Measurements from ENCODE around the gene FAM136A.
"Not testable (repeated sequence)": the region's sequence is repeated elsewhere in the genome, so short reads cannot be mapped to it uniquely, and the experiment has no call there.

FAM136A gene

DNA sequence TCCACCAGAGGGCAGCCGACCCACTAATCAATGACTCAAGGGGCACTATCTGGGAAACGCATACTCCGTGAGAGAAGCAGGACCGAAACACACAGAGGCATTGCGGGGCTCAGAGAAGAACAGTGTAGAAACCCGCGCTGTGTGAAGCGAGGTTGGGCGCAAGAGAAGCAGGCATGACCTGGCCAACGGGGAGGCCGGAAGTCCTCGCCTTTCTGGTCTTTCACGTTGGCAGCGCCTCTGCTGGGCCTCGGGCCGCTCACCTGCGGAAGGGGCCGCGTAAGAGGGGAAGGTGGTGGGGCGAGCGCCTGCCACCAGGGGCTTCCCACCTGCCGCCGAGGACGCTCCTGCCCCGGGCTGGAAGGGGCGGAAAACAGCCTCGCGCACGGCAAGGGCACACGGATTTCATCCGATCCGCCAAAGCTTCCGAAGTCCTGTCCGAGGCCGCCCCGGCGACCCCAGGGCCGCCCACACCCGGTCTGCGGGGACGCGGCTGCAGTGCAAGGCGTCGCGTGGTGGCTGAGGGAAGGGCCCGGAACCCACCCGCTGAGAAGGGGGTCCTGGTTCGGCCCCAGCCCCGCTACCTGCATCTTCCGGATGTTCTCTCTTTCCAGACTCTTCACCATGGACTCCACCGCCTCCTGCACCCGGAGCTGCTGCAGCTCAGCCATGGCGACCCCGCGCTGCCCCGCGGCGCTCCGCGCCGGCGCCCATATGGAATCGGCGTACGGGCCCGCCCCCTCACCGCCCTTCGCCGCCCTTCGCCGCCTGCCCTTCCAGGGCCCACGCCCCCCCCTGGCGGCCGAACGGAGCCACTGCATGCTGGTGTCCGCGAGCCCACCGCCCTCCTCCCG lies at the start of gene FAM136A:
FAM136A (minus strand) TSS at position 724 of the 851 bp plus-strand sequence; CDS start at position 668, 56 bp downstream.
- DNase-seq = peak; percentile 89

DNA sequence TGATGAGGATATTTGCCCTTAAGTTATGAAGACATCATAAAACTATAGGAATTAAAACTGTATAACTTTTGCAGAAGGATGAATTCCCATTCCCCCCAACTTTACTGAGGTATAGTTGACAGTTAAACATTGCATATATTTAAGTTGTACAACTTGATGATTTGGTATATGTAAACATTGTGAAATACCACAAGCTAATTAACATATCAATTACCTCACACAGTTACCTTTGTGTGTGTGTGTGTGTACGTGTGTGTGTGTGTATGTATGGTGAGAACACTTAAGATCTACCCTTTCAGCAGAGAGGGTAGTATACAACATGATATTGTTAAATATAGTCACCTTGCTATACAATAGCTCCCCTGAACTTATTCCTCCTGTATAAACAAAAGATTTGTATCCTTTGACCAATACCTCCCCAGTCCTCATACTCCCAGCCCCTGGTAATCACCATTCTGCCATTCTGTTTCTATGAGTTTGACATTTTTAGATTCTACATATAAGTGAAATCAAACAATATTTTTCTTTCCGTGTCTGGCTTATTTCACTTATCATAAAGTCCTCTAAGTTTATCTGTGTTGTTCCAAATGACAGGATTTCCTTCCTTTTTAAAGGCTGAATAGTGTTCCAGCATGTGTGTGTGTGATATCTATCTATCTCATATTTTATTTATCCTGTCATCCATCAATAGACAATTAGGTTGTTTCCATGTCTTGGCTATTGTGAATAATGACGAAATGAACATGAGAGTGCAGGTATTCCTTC lies 48.2 kb upstream of the FAM136A start:
- no peak for DNase-seq

DNA sequence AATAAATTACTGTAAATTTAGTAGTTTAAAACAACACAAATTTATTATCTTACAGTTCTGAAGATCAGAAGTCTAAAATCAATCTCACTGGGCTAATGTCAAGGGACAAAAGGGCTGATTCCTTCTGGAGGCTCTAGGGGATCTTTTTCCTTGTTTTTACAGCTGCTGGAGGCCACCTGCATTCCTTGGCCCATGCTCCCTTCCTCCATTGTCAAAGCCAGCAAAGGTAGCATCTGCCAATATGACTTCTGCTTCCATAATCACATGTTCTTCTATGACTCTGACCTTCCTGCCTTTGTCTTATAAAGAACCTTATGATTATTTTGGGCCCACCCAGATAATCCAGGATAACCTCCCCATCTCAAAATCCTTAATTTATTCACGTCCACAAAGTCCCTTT lies 46.0 kb upstream of the FAM136A start:
- no peak for DNase-seq

DNA sequence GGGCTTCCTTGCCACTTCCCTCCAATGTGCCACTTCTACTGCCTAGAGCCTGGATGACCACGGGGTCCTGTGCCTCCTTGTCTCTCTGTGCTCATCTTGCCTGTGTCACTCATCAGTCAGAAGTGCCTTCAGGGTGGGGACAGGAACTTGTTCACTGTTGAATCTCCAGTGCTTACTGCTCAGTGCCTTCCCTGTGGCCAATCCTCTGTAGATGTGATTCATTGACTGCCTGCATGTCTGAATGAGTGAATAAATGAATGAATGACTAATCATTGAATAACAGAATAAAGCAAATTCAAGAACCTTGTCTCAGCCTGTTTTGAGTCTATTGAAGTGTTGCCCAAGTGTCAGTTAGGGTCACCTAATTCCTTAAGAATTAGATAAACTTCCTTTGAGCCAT lies 42.3 kb upstream of the FAM136A start:
- DNase-seq = no peak

DNA sequence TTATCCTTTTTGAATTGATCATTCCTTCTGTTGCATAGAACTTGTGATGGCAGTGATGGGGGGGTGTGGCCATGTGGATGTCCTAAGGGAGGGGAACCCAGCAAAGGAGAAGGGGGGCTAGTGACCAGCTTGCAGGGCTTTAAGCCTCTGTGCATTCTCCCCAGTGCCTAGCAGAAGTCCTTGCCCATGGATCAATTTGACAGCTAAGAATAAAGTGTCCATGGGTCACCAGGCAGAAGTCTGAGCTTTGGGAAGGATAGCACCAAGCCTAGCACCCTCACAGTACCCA lies 39.6 kb upstream of the FAM136A start:
- DNase-seq = no peak

DNA sequence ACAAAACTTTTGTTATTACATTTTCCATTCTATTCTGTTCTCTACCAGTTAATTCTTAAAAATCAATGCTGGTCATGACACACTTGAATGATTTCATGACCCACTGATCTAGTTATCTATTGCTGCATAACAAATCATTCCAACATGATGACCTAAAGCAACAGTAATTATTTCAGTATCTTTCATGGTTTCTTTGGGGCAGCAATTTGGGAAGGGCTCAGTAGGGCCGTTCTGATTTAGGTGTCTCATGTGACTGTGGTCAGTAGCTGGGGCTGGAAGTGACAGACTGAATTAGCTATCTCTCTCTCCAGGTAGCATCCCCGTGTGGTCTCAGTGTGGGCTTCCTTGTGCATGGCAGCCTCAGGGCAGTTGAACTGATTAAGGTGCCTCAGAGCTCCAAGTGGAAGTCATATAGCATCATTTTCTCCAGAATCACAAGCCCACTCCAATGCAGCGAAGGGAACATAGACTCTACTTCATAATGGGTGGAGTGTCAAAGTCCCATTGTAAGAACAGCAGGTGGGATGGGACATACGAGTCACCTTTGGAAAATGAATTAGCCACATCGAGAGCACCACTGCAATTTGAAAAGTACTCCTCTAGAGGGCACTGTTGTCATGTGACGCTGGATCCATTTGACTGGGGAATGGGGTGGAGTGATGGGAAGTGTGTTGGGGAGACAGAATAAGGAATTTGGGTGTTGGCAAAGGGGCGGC lies 39.1 kb upstream of the FAM136A start:
- no peak for DNase-seq

DNA sequence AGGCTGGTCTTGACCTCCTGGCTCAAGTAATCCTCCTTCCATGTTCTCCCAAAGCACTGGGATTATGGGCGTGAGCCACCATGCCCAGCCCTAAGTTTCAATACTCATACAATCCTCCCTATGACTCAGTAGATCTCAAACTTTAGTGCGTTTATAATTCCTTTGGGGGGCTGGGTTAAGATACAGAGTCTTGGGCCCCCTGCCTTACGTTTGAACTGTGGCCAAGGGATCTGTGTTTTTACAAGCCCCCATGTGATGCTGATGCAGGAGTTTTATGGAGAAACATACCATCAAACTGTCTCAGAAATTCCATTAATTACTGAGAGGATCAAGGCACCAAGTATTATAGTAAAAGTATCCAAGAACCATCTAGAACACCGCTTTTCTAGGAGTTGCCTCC lies 38.2 kb upstream of the FAM136A start:
- no peak for DNase-seq

DNA sequence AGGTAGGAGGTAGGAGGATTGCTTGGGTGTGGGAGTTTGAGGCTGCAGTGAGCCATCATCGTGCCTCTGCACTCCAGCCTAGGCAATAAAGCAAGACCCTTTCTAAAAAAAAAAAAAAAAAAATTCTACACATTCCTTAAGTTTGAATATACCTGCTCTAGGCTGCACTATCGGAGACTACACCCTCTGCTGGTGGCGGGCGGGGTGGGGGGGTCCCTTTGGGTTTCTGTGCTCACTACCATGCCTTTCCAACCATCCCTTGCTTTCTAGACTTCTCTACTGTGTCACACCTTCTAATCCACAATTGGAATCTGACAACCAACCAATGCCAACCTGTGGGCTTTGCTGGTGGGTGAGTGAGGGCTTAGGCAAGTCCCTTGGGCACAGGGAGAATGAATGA lies 34.7 kb upstream of the FAM136A start:
- DNase-seq = no peak

DNA sequence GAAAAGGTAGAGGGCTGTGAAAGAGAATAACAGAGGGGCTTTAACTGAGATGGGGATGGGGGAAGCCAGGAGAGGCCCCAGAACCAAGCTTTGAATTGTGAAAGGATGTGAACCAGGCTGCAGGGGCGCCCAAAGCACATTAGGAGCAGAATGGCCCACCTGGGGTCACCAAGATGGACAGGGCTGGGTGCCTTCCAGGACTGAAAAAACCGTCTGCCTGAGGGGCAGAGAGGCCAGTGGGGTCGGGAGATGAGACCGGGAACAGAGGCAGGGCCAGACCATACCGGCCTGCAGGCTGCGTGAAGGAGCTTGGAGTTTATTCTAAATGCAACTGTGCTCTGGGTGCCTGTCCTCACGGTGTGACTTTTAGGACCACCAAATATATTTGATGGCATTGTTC lies 29.1 kb upstream of the FAM136A start:
- no peak for DNase-seq

DNA sequence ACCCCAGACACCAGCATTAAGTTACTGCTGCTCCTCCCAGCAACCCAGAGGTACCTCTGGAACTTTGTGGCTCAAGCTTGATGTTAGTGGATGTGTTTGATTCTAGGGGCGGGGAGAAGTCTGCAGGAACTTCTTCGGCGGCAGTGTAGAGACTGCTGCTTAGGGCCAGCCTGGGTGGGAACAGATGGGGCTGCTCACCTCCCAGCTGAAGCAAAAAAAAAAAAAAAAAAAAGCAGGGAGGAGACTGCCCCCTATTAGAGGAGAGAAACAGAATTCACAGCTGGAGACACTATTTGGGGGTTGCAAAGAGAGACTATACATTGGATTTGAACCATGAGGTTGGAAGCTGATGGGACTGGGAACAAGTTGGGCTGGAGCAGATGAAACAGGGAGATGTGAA lies 28.6 kb upstream of the FAM136A start:
- no peak for DNase-seq

DNA sequence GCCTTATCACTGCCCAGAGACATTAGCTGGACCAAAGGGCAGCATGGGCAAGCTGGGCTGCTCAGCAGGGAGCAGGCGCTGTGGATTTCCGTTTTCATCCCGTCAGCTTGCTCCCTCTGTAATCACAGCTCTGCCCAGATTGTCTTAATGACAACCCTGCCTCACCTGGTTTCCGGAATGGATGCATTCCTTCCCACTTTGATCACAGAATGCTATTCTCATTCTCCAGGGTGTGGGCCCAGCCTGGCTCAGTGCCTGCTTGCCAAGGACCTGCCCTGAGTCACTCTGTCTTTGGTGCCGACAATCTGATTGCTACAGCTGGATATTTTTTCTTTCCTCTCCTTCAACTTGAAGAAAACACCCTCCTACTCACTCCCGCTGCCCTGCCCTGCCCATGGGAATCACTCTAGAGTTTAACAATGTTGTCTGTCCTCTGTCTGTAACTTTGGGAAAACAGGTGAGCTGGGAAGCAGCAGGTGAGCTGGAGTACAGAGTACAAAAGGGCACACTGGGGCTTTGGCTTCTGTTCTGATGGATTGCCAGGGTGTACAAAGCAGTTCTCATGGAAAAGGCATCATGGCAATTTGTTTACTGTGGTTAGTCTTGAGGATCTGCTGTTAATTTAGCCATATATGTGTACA lies 27.2 kb upstream of the FAM136A start:
- DNase-seq = no peak

DNA sequence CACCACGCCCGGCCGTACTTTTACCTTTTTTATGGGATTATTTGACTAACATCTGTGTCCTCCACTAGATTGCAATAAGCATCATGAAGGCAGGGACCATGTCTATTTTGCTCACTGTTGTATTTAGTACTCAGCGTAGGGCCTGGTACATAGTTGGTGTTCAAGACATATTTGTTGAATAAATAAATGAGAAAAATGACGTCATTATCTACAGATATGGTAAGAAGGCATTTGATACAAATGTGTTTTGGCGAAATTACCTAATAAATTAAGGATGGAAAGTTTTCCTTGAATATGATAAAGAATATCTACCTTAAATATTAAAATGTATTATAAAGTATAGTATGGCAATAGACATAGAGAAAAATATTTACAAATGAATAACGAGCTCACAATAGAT lies 24.0 kb upstream of the FAM136A start:
- no peak for DNase-seq

DNA sequence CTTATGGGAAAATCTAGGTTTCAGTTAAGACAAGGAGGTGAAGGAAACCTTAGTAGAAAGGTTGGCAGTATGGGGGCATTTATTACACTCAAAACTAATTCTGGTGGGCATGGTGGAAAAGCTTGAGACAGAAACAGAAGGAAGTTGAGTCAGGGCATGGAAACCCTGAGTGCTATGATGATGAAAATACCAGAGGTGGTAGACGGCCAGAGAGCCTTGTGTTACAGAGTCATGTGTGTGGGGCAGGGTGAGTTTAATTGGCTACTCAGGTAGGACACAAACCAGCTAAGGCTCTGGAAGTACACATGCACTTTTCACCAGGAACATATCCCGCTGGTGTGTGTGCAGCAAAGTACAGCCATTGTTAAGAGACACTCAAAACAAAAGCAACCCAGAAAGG lies 20.7 kb upstream of the FAM136A start:
- no peak for DNase-seq

DNA sequence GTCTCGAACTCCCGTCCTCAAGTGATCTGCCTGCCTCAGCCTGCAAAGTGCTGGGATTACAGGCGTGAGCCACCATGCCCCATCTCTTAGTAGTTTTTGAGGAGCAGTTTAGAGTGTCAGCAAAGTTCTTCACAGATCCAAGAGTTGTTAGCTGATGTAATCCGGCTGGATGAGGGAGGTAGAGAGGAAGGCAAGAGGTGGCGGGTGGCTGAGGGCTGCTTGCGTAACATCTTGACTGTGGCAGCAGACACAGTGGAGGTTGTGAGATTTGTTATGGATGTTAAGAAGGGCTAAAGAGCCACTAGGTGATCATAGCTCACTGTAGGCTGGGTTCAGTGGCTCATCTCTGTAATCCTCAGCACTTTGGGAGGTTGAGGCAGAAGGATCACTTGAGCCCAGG lies 19.5 kb upstream of the FAM136A start:
- DNase-seq = no peak

DNA sequence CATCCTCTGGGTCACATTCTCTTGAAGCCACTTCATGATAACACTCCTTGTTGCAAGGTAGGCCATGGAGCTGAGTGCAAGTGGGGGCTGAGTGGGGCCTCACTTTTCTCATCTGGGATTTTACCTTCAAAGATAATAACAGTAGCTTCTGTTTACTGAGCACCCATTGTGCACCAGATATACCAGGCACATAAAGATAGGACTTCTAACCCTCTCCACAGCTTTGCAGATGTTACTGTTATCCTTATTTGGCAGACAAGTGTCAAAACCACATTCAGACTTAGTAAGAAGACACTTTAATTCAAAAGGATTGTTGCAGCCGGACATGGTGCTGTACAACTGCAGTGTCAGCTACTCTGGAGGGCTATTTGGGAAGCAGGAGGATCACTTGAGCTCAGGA lies 12.8 kb upstream of the FAM136A start:
- DNase-seq = no peak

DNA sequence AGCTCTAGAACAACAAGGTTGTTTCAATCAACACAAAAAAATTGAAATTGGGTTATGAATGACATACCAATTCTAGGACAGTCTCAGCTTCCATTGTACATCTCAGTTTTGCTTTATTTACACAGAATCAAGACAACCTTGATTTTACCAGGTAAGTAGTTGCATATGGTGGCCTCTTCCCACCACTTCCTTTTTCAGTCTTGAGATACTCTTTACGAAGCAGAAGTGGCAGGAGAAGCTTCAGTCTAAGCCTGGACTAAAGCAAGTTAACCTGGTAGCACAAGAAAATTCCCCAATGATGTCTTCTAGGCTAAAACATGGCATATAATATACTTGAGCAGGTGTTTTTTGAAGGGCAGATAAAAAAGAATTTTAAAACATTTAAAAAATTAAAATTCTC lies 10.7 kb upstream of the FAM136A start:
- DNase-seq = no peak

DNA sequence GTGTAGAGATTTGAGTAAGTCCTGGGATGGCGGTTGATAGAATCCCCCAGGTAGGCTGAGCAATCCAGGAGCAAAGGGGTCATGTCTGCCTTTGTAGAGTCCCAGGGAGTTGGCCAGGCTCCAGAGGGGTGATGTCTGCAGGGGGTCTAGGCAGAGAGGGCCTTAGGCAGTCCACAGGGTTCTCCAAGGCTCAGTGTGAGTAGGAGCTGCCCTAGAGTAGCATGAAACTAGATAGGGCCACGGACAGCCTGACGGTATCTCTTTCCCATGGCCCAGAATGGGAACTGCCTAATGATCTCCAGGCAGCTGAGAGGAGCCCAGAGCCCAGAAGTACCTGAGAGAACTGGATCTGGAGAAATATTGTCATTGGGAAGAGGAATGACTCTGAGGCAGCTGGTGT lies 9.0 kb upstream of the FAM136A start:
- no peak for DNase-seq

DNA sequence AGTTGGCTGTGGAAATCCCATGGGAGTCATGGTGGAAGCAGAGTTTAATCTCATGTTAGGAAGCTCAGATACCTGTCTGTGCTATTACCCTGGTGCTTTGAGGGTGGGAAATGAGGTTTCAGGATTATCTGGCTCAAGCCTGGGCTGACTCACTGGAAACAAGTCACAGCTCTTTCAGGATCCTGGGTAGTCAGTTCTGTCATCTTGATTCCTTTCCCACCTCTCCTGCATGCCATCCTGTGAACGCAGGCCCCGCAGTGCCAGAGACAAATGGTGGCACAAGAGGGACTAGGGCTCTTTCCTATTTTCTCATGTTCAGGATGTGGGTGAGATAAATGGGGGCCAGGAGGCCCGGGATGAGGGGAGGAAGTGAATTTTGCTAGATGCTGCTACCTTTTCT lies 3.7 kb upstream of the FAM136A start:
- DNase-seq = no peak

DNA sequence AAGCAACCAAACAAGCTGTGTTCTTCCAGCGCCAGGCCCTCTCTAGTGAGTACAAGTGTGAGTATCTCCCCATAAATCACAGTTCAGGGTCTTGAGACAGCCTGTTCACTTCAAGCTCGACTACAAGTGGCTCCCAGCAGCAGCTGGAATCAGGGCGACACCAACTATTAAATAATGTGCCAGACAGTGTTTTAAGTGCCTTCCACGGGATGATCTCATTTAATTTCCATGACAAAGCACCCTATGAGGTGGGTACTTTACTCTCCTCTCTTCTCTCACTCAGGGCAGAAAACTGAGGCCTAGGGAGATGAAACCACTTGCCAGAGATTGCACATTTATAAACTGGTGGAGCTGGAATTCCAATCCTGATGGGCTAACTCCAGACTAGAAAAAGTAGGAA lies 2.6 kb upstream of the FAM136A start:
- no peak for DNase-seq

DNA sequence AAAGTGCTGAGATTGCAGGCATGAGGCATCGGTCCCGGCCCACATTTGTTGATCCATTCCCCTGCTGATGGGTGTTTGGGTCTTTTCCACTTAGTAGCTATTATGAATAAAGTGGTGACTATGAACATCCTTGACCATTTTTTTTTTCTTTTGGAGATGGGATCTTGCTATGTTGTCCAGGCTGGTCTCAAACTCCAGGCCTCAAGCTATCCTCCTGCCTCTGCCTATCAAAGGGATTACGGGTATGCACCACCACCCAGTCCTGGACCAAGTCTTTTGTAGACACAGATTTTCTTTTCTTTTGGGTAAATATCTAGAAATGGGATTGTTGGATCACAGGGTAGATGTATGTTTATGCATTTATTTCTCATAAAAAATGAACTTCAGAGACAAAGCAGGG lies 1.3 kb upstream of the FAM136A start:
- DNase-seq = no peak

DNA sequence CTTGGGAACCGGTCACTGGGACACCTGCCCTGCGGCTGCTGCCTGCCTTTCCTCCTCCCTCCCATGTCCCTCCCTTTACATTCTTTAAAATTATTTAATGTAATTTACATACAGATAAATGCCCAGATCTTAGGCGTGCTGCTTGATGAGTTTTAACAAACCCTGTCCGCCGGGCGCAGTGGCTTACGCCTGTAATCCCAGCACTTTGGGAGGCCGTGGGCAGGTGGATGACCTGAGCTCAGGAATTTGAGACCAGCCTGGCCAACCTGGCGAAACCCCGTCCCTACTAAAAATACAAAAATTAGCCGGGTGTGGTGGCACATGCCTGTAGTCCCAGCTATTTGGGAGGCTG lies 304 bp upstream of the FAM136A start:
- DNase-seq = not testable (repeated sequence)

DNA sequence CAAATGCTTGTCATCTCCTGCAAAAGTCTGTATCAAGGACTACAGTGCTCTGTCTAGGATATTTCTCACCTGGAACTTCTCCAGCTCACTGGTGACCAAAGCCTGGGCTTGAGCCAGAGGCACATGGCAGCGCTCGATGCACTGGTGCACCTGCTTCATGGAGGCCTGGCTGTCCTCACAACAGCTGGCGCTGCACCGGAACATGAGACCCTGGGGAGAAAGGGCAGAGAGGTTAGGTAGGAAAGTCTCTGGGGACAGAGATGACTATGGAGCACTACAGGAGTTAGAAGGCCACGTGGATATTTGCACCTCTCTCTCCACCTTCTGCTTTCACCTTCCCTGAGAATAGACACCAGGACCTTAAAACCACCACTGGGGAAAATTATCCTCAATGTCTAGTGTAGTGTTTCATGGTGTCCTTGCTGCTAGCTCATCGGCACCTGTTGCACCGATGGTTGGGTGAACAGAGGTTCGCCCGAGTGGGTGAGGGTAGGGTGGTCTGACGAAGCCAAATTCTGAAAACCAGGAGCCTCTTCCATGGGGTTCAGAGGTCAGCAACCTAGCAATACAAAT lies 1.0 kb downstream of the FAM136A start:
- no peak for DNase-seq

DNA sequence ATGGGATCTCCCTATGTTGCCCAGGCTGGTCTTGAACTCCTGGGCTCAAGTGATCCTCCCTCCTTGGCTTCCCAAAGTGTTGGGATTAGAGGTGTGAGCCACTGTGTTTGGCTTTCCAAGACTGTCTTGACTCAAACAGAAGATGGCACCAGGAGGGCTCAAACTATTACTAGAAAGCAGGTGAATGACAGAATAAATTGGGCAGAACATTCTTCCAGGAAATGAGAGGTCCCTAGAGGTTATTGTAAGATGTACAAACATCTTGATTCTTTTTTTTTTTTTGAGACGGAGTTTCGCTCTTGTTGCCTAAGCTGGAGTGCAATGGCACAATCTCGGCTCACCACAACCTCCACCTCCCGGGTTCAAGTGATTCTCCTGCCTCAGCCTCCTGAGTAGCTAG lies 4.0 kb downstream of the FAM136A start:
- not testable (repeated sequence) for DNase-seq

All from KG1 (cell line).